ENCODE measurements around the gene NCF4.

The NCF4 gene

GRCh38 chr22:36826262-36826661, 34.5 kb upstream of the NCF4 start:
- no peaks in the 10 kb centered on the region for H3K36me3 ChIP-seq (replicated peaks)
- H3K27me3 ChIP-seq (ENCODE audit: low read depth), result peaks cover 4% of the 10 kb centered on the region; the same call in 1 of the 2 replicates
- DNase-seq (ENCODE audit: low spot score in 2 of 2), result no peak
- H3K4me3 ChIP-seq, result no peak overlapping the region
- no peaks in the 10 kb centered on the region for H3K4me1 ChIP-seq
- in situ Hi-C loops (cut with MboI; ENCODE audit: low sequenced_read_pairs), result no loop called here
- no peaks in the 10 kb centered on the region for H3K9me3 ChIP-seq

GRCh38 chr22:36828815-36829214, 32.0 kb upstream of the NCF4 start:
- Histone ChIP-seq H3K9me3 (no peaks in the 10 kb centered on the region), H3K27me3 (ENCODE audit: low read depth) (peaks cover 4% of the 10 kb centered on the region; the same call in 1 of the 2 replicates), H3K4me3 (no peak overlapping the region), H3K36me3 (replicated peaks) (no peaks in the 10 kb centered on the region), H3K4me1 (no peaks in the 10 kb centered on the region)
- no peak for DNase-seq (ENCODE audit: low spot score in 2 of 2)
- in situ Hi-C loops (cut with MboI; ENCODE audit: low sequenced_read_pairs), result no loop called here

- no peak for DNase-seq (ENCODE audit: low spot score in 2 of 2)
- Histone ChIP-seq H3K9me3 (no peaks in the 10 kb centered on the region), H3K4me1 (no peaks in the 10 kb centered on the region), H3K27me3 (ENCODE audit: low read depth) (peaks cover 6% of the 10 kb centered on the region; the same call in 1 of the 2 replicates), H3K4me3 (no peak overlapping the region), H3K36me3 (replicated peaks) (no peaks in the 10 kb centered on the region)
- in situ Hi-C loops (cut with MboI; ENCODE audit: low sequenced_read_pairs), result no loop called here
Measured at GRCh38 chr22:36829370-36830002, 31.3 kb upstream of the NCF4 start.

GRCh38 chr22:36830601-36831000, 30.2 kb upstream of the NCF4 start:
- H3K4me3 ChIP-seq, result no peak overlapping the region
- DNase-seq (ENCODE audit: low spot score in 2 of 2), result no peak
- in situ Hi-C loops (cut with MboI; ENCODE audit: low sequenced_read_pairs), result no loop called here
- H3K4me1 ChIP-seq, result no peaks in the 10 kb centered on the region
- H3K9me3 ChIP-seq, result no peaks in the 10 kb centered on the region
- H3K36me3 ChIP-seq (replicated peaks), result no peaks in the 10 kb centered on the region
- peaks cover 8% of the 10 kb centered on the region; the same call in 1 of the 2 replicates for H3K27me3 ChIP-seq (ENCODE audit: low read depth)

GRCh38 chr22:36831206-36831605, 29.6 kb upstream of the NCF4 start:
- no peaks in the 10 kb centered on the region for H3K36me3 ChIP-seq (replicated peaks)
- in situ Hi-C loops (cut with MboI; ENCODE audit: low sequenced_read_pairs), result no loop called here

GRCh38 chr22:36831717-36832116, 29.1 kb upstream of the NCF4 start:
- H3K27me3 ChIP-seq (ENCODE audit: low read depth), result peaks cover 8% of the 10 kb centered on the region; the same call in 1 of the 2 replicates
- in situ Hi-C loops (cut with MboI; ENCODE audit: low sequenced_read_pairs), result no loop called here
- no peaks in the 10 kb centered on the region for H3K36me3 ChIP-seq (replicated peaks)
- DNase-seq (ENCODE audit: low spot score in 2 of 2), result no peak
- H3K4me3 ChIP-seq, result no peak overlapping the region
- H3K4me1 ChIP-seq, result no peaks in the 10 kb centered on the region
- H3K9me3 ChIP-seq, result no peaks in the 10 kb centered on the region

More at GRCh38 chr22:36831206-36831605, 29.6 kb upstream of the NCF4 start:
- H3K4me1 ChIP-seq, result no peaks in the 10 kb centered on the region
- H3K27me3 ChIP-seq (ENCODE audit: low read depth), result peaks cover 8% of the 10 kb centered on the region; the same call in 1 of the 2 replicates
- DNase-seq (ENCODE audit: low spot score in 2 of 2), result no peak
- H3K4me3 ChIP-seq, result no peak overlapping the region
- no peaks in the 10 kb centered on the region for H3K9me3 ChIP-seq

- in situ Hi-C loops (cut with MboI; ENCODE audit: low sequenced_read_pairs), result no loop called here
- DNase-seq (ENCODE audit: low spot score in 2 of 2), result no peak
Measured at GRCh38 chr22:36833073-36833472, 27.7 kb upstream of the NCF4 start.

GRCh38 chr22:36835903-36836302, 24.9 kb upstream of the NCF4 start:
- Histone ChIP-seq H3K4me3 (no peak overlapping the region), H3K9me3 (no peaks in the 10 kb centered on the region), H3K4me1 (no peaks in the 10 kb centered on the region), H3K36me3 (replicated peaks) (no peaks in the 10 kb centered on the region), H3K27me3 (ENCODE audit: low read depth) (peaks cover 4% of the 10 kb centered on the region; the same call in 1 of the 2 replicates)
- DNase-seq (ENCODE audit: low spot score in 2 of 2), result no peak
- in situ Hi-C loops (cut with MboI; ENCODE audit: low sequenced_read_pairs), result no loop called here

More at GRCh38 chr22:36833073-36833472, 27.7 kb upstream of the NCF4 start:
- peaks cover 8% of the 10 kb centered on the region; the same call in 1 of the 2 replicates for H3K27me3 ChIP-seq (ENCODE audit: low read depth)
- H3K9me3 ChIP-seq, result no peaks in the 10 kb centered on the region
- no peaks in the 10 kb centered on the region for H3K4me1 ChIP-seq
- no peaks in the 10 kb centered on the region for H3K36me3 ChIP-seq (replicated peaks)
- H3K4me3 ChIP-seq, result no peak overlapping the region

GRCh38 chr22:36838119-36839030, 22.4 kb upstream of the NCF4 start:
- Histone ChIP-seq H3K36me3 (replicated peaks) (no peaks in the 10 kb centered on the region), H3K4me1 (no peaks in the 10 kb centered on the region), H3K9me3 (no peaks in the 10 kb centered on the region), H3K27me3 (ENCODE audit: low read depth) (peaks cover 5% of the 10 kb centered on the region; the same call in 1 of the 2 replicates), H3K4me3 (no peak overlapping the region)
- in situ Hi-C loops (cut with MboI; ENCODE audit: low sequenced_read_pairs), result no loop called here
- no peak for DNase-seq (ENCODE audit: low spot score in 2 of 2)

- no peaks in the 10 kb centered on the region for H3K36me3 ChIP-seq (replicated peaks)
- in situ Hi-C loops (cut with MboI; ENCODE audit: low sequenced_read_pairs), result no loop called here
- no peaks in the 10 kb centered on the region for H3K9me3 ChIP-seq
- H3K4me1 ChIP-seq, result no peaks in the 10 kb centered on the region
- H3K27me3 ChIP-seq (ENCODE audit: low read depth), result peaks cover 3% of the 10 kb centered on the region; the same call in 1 of the 2 replicates
- DNase-seq (ENCODE audit: low spot score in 2 of 2), result no peak
- no peak overlapping the region for H3K4me3 ChIP-seq
Measured at GRCh38 chr22:36839356-36840073, 21.3 kb upstream of the NCF4 start.

- H3K4me1 ChIP-seq, result no peaks in the 10 kb centered on the region
- in situ Hi-C loops (cut with MboI; ENCODE audit: low sequenced_read_pairs), result no loop called here
- no peak for DNase-seq (ENCODE audit: low spot score in 2 of 2)
- H3K27me3 ChIP-seq (ENCODE audit: low read depth), result peaks cover 2% of the 10 kb centered on the region; the same call in 1 of the 2 replicates
- no peak overlapping the region for H3K4me3 ChIP-seq
- H3K9me3 ChIP-seq, result no peaks in the 10 kb centered on the region
- H3K36me3 ChIP-seq (replicated peaks), result no peaks in the 10 kb centered on the region
Measured at GRCh38 chr22:36840106-36840505, 20.7 kb upstream of the NCF4 start.

- Histone ChIP-seq H3K4me3 (no peak overlapping the region), H3K36me3 (replicated peaks) (no peaks in the 10 kb centered on the region), H3K4me1 (no peaks in the 10 kb centered on the region), H3K27me3 (ENCODE audit: low read depth) (peaks cover 2% of the 10 kb centered on the region; the same call in 1 of the 2 replicates), H3K9me3 (no peaks in the 10 kb centered on the region)
- in situ Hi-C loops (cut with MboI; ENCODE audit: low sequenced_read_pairs), result no loop called here
- no peak for DNase-seq (ENCODE audit: low spot score in 2 of 2)
Measured at GRCh38 chr22:36846271-36846670, 14.5 kb upstream of the NCF4 start.

GRCh38 chr22:36846949-36847348, 13.9 kb upstream of the NCF4 start:
- H3K4me1 ChIP-seq, result no peaks in the 10 kb centered on the region
- H3K9me3 ChIP-seq, result no peaks in the 10 kb centered on the region
- no peaks in the 10 kb centered on the region for H3K36me3 ChIP-seq (replicated peaks)
- H3K27me3 ChIP-seq (ENCODE audit: low read depth), result no peaks in the 10 kb centered on the region; the same call in 1 of the 2 replicates
- in situ Hi-C loops (cut with MboI; ENCODE audit: low sequenced_read_pairs), result no loop called here
- DNase-seq (ENCODE audit: low spot score in 2 of 2), result no peak
- no peak overlapping the region for H3K4me3 ChIP-seq
